ENCODE measurements around the gene BPIFB3.

DNA sequence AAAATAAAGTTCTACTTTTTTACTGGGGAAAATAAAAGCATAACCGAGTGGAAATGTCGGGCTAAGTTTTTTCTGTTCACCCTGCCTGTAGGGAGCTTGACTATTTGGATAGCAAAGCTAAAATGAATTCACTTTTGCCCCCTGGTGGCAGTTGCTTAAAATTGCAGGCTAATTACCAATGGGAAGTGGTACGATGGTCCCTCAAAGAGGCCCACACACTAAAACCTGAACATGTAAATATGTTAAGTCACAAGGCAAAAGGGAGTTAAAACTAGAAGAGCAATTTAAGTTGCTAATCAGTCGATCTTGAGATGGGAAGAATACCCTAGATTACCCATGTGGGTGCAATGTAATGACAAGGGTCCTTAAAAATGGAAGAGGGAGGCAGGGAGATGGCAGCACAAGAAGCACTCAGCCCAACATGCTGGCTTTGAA lies 48.6 kb upstream of the BPIFB3 start:
- TF ChIP-seq ZEB2 (tag by site-specific recombination; IDR thresholded peaks at IDR 0.05) (no peak), ZNF24 (tag by site-specific recombination; IDR thresholded peaks at IDR 0.05) (no peak), ZSCAN23 (tag by site-specific recombination; IDR thresholded peaks at IDR 0.05) (no peak), ZNF23 (tag by site-specific recombination; IDR thresholded peaks at IDR 0.05; ENCODE audit: borderline replicate concordance) (no peak), ZNF324 (tag by site-specific recombination; IDR thresholded peaks at IDR 0.05) (no peak), ZNF555 (tag by site-specific recombination; conservative IDR thresholded peaks at IDR 0.05) (no peak), ZBTB8A (tag by site-specific recombination; IDR thresholded peaks at IDR 0.05) (no peak), ZBTB7A (tag by site-specific recombination; IDR thresholded peaks at IDR 0.05; ENCODE audit: low read depth) (no peak)
- TF ChIP-seq, protein P1, sequence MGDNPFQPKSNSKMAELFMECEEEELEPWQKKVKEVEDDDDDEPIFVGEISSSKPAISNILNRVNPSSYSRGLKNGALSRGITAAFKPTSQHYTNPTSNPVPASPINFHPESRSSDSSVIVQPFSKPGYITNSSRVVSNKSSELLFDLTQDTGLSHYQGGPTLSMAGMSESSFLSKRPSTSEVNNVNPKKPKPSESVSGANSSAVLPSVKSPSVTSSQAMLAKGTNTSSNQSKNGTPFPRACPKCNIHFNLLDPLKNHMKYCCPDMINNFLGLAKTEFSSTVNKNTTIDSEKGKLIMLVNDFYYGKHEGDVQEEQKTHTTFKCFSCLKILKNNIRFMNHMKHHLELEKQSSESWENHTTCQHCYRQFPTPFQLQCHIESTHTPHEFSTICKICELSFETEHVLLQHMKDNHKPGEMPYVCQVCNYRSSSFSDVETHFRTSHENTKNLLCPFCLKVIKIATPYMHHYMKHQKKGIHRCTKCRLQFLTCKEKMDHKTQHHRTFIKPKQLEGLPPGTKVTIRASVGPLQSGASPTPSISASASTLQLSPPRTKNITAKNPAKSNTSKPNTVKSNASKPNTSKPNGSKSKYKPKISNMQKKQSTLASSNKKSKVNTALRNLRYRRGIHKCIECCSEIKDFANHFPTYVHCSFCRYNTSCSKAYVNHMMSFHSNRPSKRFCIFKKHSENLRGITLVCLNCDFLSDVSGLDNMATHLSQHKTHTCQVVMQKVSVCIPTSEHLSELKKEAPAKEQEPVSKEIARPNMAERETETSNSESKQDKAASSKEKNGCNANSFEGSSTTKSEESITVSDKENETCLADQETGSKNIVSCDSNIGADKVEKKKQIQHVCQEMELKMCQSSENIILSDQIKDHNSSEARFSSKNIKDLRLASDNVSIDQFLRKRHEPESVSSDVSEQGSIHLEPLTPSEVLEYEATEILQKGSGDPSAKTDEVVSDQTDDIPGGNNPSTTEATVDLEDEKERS (tag by site-specific recombination; IDR thresholded peaks at IDR 0.05) = no peak
- TF ChIP-seq, protein P2, sequence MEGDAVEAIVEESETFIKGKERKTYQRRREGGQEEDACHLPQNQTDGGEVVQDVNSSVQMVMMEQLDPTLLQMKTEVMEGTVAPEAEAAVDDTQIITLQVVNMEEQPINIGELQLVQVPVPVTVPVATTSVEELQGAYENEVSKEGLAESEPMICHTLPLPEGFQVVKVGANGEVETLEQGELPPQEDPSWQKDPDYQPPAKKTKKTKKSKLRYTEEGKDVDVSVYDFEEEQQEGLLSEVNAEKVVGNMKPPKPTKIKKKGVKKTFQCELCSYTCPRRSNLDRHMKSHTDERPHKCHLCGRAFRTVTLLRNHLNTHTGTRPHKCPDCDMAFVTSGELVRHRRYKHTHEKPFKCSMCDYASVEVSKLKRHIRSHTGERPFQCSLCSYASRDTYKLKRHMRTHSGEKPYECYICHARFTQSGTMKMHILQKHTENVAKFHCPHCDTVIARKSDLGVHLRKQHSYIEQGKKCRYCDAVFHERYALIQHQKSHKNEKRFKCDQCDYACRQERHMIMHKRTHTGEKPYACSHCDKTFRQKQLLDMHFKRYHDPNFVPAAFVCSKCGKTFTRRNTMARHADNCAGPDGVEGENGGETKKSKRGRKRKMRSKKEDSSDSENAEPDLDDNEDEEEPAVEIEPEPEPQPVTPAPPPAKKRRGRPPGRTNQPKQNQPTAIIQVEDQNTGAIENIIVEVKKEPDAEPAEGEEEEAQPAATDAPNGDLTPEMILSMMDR (tag by site-specific recombination; IDR thresholded peaks at IDR 0.05) = no peak
- TF ChIP-seq, protein P3, sequence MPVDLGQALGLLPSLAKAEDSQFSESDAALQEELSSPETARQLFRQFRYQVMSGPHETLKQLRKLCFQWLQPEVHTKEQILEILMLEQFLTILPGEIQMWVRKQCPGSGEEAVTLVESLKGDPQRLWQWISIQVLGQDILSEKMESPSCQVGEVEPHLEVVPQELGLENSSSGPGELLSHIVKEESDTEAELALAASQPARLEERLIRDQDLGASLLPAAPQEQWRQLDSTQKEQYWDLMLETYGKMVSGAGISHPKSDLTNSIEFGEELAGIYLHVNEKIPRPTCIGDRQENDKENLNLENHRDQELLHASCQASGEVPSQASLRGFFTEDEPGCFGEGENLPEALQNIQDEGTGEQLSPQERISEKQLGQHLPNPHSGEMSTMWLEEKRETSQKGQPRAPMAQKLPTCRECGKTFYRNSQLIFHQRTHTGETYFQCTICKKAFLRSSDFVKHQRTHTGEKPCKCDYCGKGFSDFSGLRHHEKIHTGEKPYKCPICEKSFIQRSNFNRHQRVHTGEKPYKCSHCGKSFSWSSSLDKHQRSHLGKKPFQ (tag by site-specific recombination; IDR thresholded peaks at IDR 0.05) = no peak
- TF ChIP-seq, protein P4, sequence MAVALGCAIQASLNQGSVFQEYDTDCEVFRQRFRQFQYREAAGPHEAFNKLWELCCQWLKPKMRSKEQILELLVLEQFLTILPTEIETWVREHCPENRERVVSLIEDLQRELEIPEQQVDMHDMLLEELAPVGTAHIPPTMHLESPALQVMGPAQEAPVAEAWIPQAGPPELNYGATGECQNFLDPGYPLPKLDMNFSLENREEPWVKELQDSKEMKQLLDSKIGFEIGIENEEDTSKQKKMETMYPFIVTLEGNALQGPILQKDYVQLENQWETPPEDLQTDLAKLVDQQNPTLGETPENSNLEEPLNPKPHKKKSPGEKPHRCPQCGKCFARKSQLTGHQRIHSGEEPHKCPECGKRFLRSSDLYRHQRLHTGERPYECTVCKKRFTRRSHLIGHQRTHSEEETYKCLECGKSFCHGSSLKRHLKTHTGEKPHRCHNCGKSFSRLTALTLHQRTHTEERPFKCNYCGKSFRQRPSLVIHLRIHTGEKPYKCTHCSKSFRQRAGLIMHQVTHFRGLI (tag by site-specific recombination; IDR thresholded peaks at IDR 0.05) = no peak

Data from HEK293 (cell line).